OCI-LY1 (cell line): ENCODE measurements around the gene TK2.

Experiments
- H2AFZ ChIP-seq: fragments of 200-600 bp; sonication (generic), shearing (Covaris generic); 2 replicates; pipeline ENCODE4 v1.6.0; 2014; ENCODE audit warnings: antibody characterized with exemption, mild to moderate bottlenecking, low read length
- H3F3A ChIP-seq: fragments of 200-600 bp; sonication (generic), shearing (Covaris generic); 2 replicates; pipeline ENCODE4 v1.6.0; 2014; ENCODE audit warnings: mild to moderate bottlenecking, antibody characterized with exemption, low read length, moderate library complexity; ENCODE audit not compliant: insufficient read depth
- H3K27ac ChIP-seq: fragments of 200-600 bp; sonication (generic); 2 replicates; pipeline ENCODE4 v1.5.1; 2014; ENCODE audit warnings: low read length, mixed run types, mild to moderate bottlenecking, low read depth; ENCODE audit not compliant: poor library complexity, severe bottlenecking
- H3K27me3 ChIP-seq: fragments of 200-600 bp; sonication (generic); 2 replicates; pipeline ENCODE4 v1.6.0; 2014; ENCODE audit warnings: antibody characterized with exemption, mild to moderate bottlenecking, low read length, moderate library complexity; ENCODE audit not compliant: insufficient read depth
- H3K36me3 ChIP-seq: fragments of 200-600 bp; sonication (generic); 2 replicates; pipeline ENCODE4 v1.6.1; 2014; ENCODE audit warnings: mild to moderate bottlenecking, antibody characterized with exemption, low read length, moderate library complexity, mixed read lengths; ENCODE audit not compliant: insufficient read depth
- H3K4me1 ChIP-seq: fragments of 200-600 bp; sonication (generic); 2 replicates; pipeline ENCODE4 v1.5.1; 2014; ENCODE audit warnings: mild to moderate bottlenecking, low read length, moderate library complexity; ENCODE audit not compliant: insufficient read depth, severe bottlenecking
- H3K4me2 ChIP-seq: fragments of 200-600 bp; sonication (generic), shearing (Covaris generic); 2 replicates; pipeline ENCODE4 v1.6.1; 2014; ENCODE audit warnings: low read length
- H3K4me3 ChIP-seq: fragments of 200-600 bp; sonication (generic); 2 replicates; pipeline ENCODE4 v1.5.1; 2014; ENCODE audit warnings: low read length, low read depth, mild to moderate bottlenecking, mixed read lengths; ENCODE audit not compliant: poor library complexity, severe bottlenecking
- H3K79me2 ChIP-seq: fragments of 200-600 bp; shearing (Covaris generic); 2 replicates; pipeline ENCODE4 v1.6.1; 2016; ENCODE audit warnings: mixed run types, low read length, mixed read lengths; ENCODE audit not compliant: insufficient read depth
- H3K9ac ChIP-seq: fragments of 200-600 bp; sonication (generic), shearing (Covaris generic); 2 replicates; pipeline ENCODE4 v1.6.1; 2014; ENCODE audit warnings: mild to moderate bottlenecking, low read length, mixed read lengths
- H3K9me2 ChIP-seq: fragments of 200-600 bp; sonication (generic), shearing (Covaris generic); 2 replicates; pipeline ENCODE4 v1.6.1; 2014; ENCODE audit warnings: low read depth, mild to moderate bottlenecking, low read length, mixed read lengths
- H3K9me3 ChIP-seq: fragments of 200-600 bp; shearing (Covaris generic); 2 replicates; pipeline ENCODE4 v1.6.1; 2014; ENCODE audit warnings: low read length, mixed read lengths
- H4K20me1 ChIP-seq: fragments of 200-600 bp; sonication (generic), shearing (Covaris generic); 2 replicates; pipeline ENCODE4 v1.6.0; 2016; ENCODE audit warnings: mild to moderate bottlenecking, low read length; ENCODE audit not compliant: insufficient read depth
- CTCF ChIP-seq: fragments of 200-600 bp; sonication (generic), shearing (Covaris generic); IDR thresholded peaks from 2 replicates; pipeline ENCODE4 v1.5.1; 2017; ENCODE audit warnings: mild to moderate bottlenecking, antibody characterized with exemption, low read length, moderate library complexity, mixed read lengths
- EZH2 ChIP-seq: fragments of 200-600 bp; sonication (generic), shearing (Covaris generic); IDR thresholded peaks from 2 replicates; pipeline ENCODE4 v1.8.0; 2017; ENCODE audit warnings: borderline replicate concordance, mixed run types, mild to moderate bottlenecking, antibody characterized with exemption, low read length, moderate library complexity, mixed read lengths

TK2 gene

GRCh38 chr16:66484453-66485213 is 65.3 kb downstream of the TK2 start:
- Histone ChIP-seq H3K4me2 (no peak overlapping the region), H3K79me2 (no peaks in the 10 kb centered on the region), H3K27me3 (no peaks in the 10 kb centered on the region), H2AFZ (no peak overlapping the region), H3K9me2 (no peaks in the 10 kb centered on the region), H3K4me3 (no peak overlapping the region), H3K36me3 (no peaks in the 10 kb centered on the region), H3K27ac (no peak overlapping the region), H3K9me3 (no peaks in the 10 kb centered on the region), H3K4me1 (no peaks in the 10 kb centered on the region), H3F3A (no peaks in the 10 kb centered on the region), H4K20me1 (no peaks in the 10 kb centered on the region), H3K9ac (no peak overlapping the region)
- no peak for TF ChIP-seq EZH2
- peak; percentile 37; the same call in 1 of the 2 replicates for TF ChIP-seq CTCF

GRCh38 chr16:66483689-66484452 is 66.1 kb downstream of the TK2 start:
- H3F3A ChIP-seq: no peaks in the 10 kb centered on the region
- H3K4me1 ChIP-seq: peaks cover 3% of the 10 kb centered on the region
- H2AFZ ChIP-seq: no peak overlapping the region
- no peaks in the 10 kb centered on the region for H3K79me2 ChIP-seq
- no peak overlapping the region for H3K4me2 ChIP-seq
- H4K20me1 ChIP-seq: no peaks in the 10 kb centered on the region
- no peaks in the 10 kb centered on the region for H3K9me3 ChIP-seq
- no peak overlapping the region for H3K9ac ChIP-seq
- peak; percentile 93 for TF ChIP-seq CTCF
- TF ChIP-seq EZH2: no peak
- no peaks in the 10 kb centered on the region for H3K27me3 ChIP-seq
- H3K36me3 ChIP-seq: no peaks in the 10 kb centered on the region
- H3K4me3 ChIP-seq: no peak overlapping the region
- no peaks in the 10 kb centered on the region for H3K9me2 ChIP-seq
- H3K27ac ChIP-seq: no peak overlapping the region

- Histone ChIP-seq H3K79me2 (no peaks in the 10 kb centered on the region), H3K9me2 (no peaks in the 10 kb centered on the region), H3K27ac (no peak overlapping the region), H3K4me1 (peaks cover 7% of the 10 kb centered on the region), H4K20me1 (no peaks in the 10 kb centered on the region), H3K36me3 (no peaks in the 10 kb centered on the region), H3K9me3 (no peaks in the 10 kb centered on the region), H3K4me3 (no peak overlapping the region), H3F3A (no peaks in the 10 kb centered on the region), H3K9ac (no peak overlapping the region), H3K27me3 (no peaks in the 10 kb centered on the region), H3K4me2 (no peak overlapping the region), H2AFZ (no peak overlapping the region)
- TF ChIP-seq CTCF (no peak), EZH2 (no peak)
Observed at GRCh38 chr16:66481943-66482390, 68.0 kb downstream of the TK2 start.
